ENCODE results near the gene TRIML2. TPM values are rescaled to one million over a fixed set of nuclear protein-coding genes. Genes with fewer than 3 reads are reported as not detected.

Gene TRIML2
- total RNA-seq, 3 donors from 2014 or later, result not detected

- Histone ChIP-seq H3K4me1 (ENCODE audit: low read depth) (no peaks in the 10 kb centered on the region), H3K9me3 (peaks cover 4% of the 10 kb centered on the region), H3K36me3 (ENCODE audit: low read depth) (no peaks in the 10 kb centered on the region), H3K4me3 (no peak overlapping the region)
- ATAC-seq (no peak), DNase-seq (no peak)
- intact Hi-C loops (cut with DNase I, micrococcal nuclease), result no loop called here
- no peak for TF ChIP-seq CTCF (IDR thresholded peaks at IDR 0.05)
Observed at GRCh38 chr4:188146618-188147017, 37.2 kb upstream of the TRIML2 start.

GRCh38 chr4:188145601-188146000, 36.2 kb upstream of the TRIML2 start:
- no peak for TF ChIP-seq CTCF (IDR thresholded peaks at IDR 0.05)
- ATAC-seq, result no peak

GRCh38 chr4:188143731-188144130, 34.3 kb upstream of the TRIML2 start:
- intact Hi-C loops (cut with DNase I, micrococcal nuclease), result no loop called here
- no peak for DNase-seq
- Histone ChIP-seq H3K36me3 (ENCODE audit: low read depth) (no peaks in the 10 kb centered on the region), H3K9me3 (no peaks in the 10 kb centered on the region), H3K4me1 (ENCODE audit: low read depth) (no peaks in the 10 kb centered on the region), H3K4me3 (no peak overlapping the region)
- TF ChIP-seq CTCF (IDR thresholded peaks at IDR 0.05), result no peak
- no peak for ATAC-seq

More at GRCh38 chr4:188145601-188146000, 36.2 kb upstream of the TRIML2 start:
- Histone ChIP-seq H3K36me3 (ENCODE audit: low read depth) (no peaks in the 10 kb centered on the region), H3K9me3 (peaks cover 3% of the 10 kb centered on the region), H3K4me3 (no peak overlapping the region), H3K4me1 (ENCODE audit: low read depth) (no peaks in the 10 kb centered on the region)
- intact Hi-C loops (cut with DNase I, micrococcal nuclease), result no loop called here
- no peak for DNase-seq

- Histone ChIP-seq H3K9me3 (no peaks in the 10 kb centered on the region), H3K4me3 (no peak overlapping the region), H3K36me3 (ENCODE audit: low read depth) (no peaks in the 10 kb centered on the region), H3K4me1 (ENCODE audit: low read depth) (no peaks in the 10 kb centered on the region)
- ATAC-seq (no peak), DNase-seq (no peak)
- no peak for TF ChIP-seq CTCF (IDR thresholded peaks at IDR 0.05)
- intact Hi-C loops (cut with DNase I, micrococcal nuclease), result no loop called here
Observed at GRCh38 chr4:188139671-188140070, 30.3 kb upstream of the TRIML2 start.

- no peaks in the 10 kb centered on the region for H3K36me3 ChIP-seq (ENCODE audit: low read depth)
- intact Hi-C loops (cut with DNase I, micrococcal nuclease), result no loop called here
- H3K4me3 ChIP-seq, result no peak within 1 kb of the TSS
- ATAC-seq, result no peak
- H3K4me1 ChIP-seq (ENCODE audit: low read depth), result no peaks in the 10 kb centered on the region
- TF ChIP-seq CTCF (IDR thresholded peaks at IDR 0.05), result no peak
- DNase-seq, result no peak
- H3K9me3 ChIP-seq, result no peaks in the 10 kb centered on the region
Observed at GRCh38 chr4:188139141-188139540, 29.7 kb upstream of the TRIML2 start, which contains the start of gene TRIML1. TSS of gene TRIML1 (plus strand) at chr4:188139441. CDS start at chr4:188139559, 118 bp downstream.

GRCh38 chr4:188138227-188138626, 28.8 kb upstream of the TRIML2 start:
- no peak for TF ChIP-seq CTCF (IDR thresholded peaks at IDR 0.05)
- intact Hi-C loops (cut with DNase I, micrococcal nuclease), result no loop called here
- no peak overlapping the region for H3K4me3 ChIP-seq
- no peaks in the 10 kb centered on the region for H3K4me1 ChIP-seq (ENCODE audit: low read depth)
- ATAC-seq (no peak), DNase-seq (no peak)
- no peaks in the 10 kb centered on the region for H3K9me3 ChIP-seq
- no peaks in the 10 kb centered on the region for H3K36me3 ChIP-seq (ENCODE audit: low read depth)
